ENCODE measurements around the gene MMP11. TPM values are rescaled to one million over a fixed set of nuclear protein-coding genes. Genes with fewer than 3 reads are reported as not detected.

MMP11 gene
- total RNA-seq, 1 donor from 2014 or later: 0.53 TPM

GRCh38 chr22:23815541-23816155 lies 43.0 kb downstream of the MMP11 start:
- peaks cover 16% of the 10 kb centered on the region for H3K36me3 ChIP-seq (ENCODE audit: control insufficient read depth, insufficient read depth, low read length)
- H3K4me3 ChIP-seq (ENCODE audit: low read depth, low read length): no peak overlapping the region
- DNase-seq (ENCODE audit: low read depth) (no peak), FAIRE-seq (no peak)
- no peak for TF ChIP-seq CTCF (IDR thresholded peaks at IDR 0.05; ENCODE audit: insufficient read depth, low read length, severe bottlenecking)
- no peaks in the 10 kb centered on the region for H3K27me3 ChIP-seq (ENCODE audit: control insufficient read depth, insufficient read depth, low read length)

GRCh38 chr22:23816156-23816976 lies 43.7 kb downstream of the MMP11 start:
- no peak overlapping the region for H3K4me3 ChIP-seq (ENCODE audit: low read depth, low read length)
- no peaks in the 10 kb centered on the region for H3K27me3 ChIP-seq (ENCODE audit: control insufficient read depth, insufficient read depth, low read length)
- H3K36me3 ChIP-seq (ENCODE audit: control insufficient read depth, insufficient read depth, low read length): peaks cover 21% of the 10 kb centered on the region
- DNase-seq (ENCODE audit: low read depth): no peak
- no peak for TF ChIP-seq CTCF (IDR thresholded peaks at IDR 0.05; ENCODE audit: insufficient read depth, low read length, severe bottlenecking)
- FAIRE-seq: peak; percentile 91

GRCh38 chr22:23817146-23817545 lies 44.5 kb downstream of the MMP11 start:
- FAIRE-seq: no peak
- Histone ChIP-seq H3K36me3 (ENCODE audit: control insufficient read depth, insufficient read depth, low read length) (peaks cover 23% of the 10 kb centered on the region), H3K4me3 (ENCODE audit: low read depth, low read length) (no peak overlapping the region), H3K27me3 (ENCODE audit: control insufficient read depth, insufficient read depth, low read length) (no peaks in the 10 kb centered on the region)
- no peak for TF ChIP-seq CTCF (IDR thresholded peaks at IDR 0.05; ENCODE audit: insufficient read depth, low read length, severe bottlenecking)
- DNase-seq (ENCODE audit: low read depth): no peak

- H3K27me3 ChIP-seq (ENCODE audit: control insufficient read depth, insufficient read depth, low read length): no peaks in the 10 kb centered on the region
- H3K36me3 ChIP-seq (ENCODE audit: control insufficient read depth, insufficient read depth, low read length): peaks cover 30% of the 10 kb centered on the region
- no peak for TF ChIP-seq CTCF (IDR thresholded peaks at IDR 0.05; ENCODE audit: insufficient read depth, low read length, severe bottlenecking)
- no peak overlapping the region for H3K4me3 ChIP-seq (ENCODE audit: low read depth, low read length)
- DNase-seq (ENCODE audit: low read depth) (no peak), FAIRE-seq (no peak)
Observed at GRCh38 chr22:23818541-23818940, 45.9 kb downstream of the MMP11 start.

GRCh38 chr22:23820748-23821211 lies 48.1 kb downstream of the MMP11 start:
- no peak for TF ChIP-seq CTCF (IDR thresholded peaks at IDR 0.05; ENCODE audit: insufficient read depth, low read length, severe bottlenecking)
- Histone ChIP-seq H3K4me3 (ENCODE audit: low read depth, low read length) (no peak overlapping the region), H3K36me3 (ENCODE audit: control insufficient read depth, insufficient read depth, low read length) (peaks cover 37% of the 10 kb centered on the region), H3K27me3 (ENCODE audit: control insufficient read depth, insufficient read depth, low read length) (no peaks in the 10 kb centered on the region)
- DNase-seq (ENCODE audit: low read depth) (no peak), FAIRE-seq (no peak)

All from bronchial epithelial cell (primary cell).